Bronchial epithelial cell (primary cell): ENCODE data around the gene SLC9A4. TPM values are rescaled to one million over a fixed set of nuclear protein-coding genes. Genes with fewer than 3 reads are reported as not detected.

ENCODE experiments used
- DNase-seq: peaks from one replicate; pipeline ENCODE4 v3.0.0-alpha.2; 2010; ENCODE audit warnings: low read depth
- FAIRE-seq: peaks from 2 replicates; lab custom pipeline; 2011; peaks lifted over from hg19 to GRCh38; lab: Jason Lieb, UNC
- H3K27me3 ChIP-seq: 2 replicates; pipeline ENCODE4 v1.5.1; 2011; ENCODE audit warnings: low read length; ENCODE audit not compliant: control insufficient read depth, insufficient read depth
- H3K36me3 ChIP-seq: 2 replicates; pipeline ENCODE4 v1.5.1; 2011; ENCODE audit warnings: low read length; ENCODE audit not compliant: control insufficient read depth, insufficient read depth
- H3K4me3 ChIP-seq: 2 replicates; pipeline ENCODE4 v1.5.1; 2011; ENCODE audit warnings: mild to moderate bottlenecking, low read depth, low read length, control low read depth
- CTCF ChIP-seq: IDR thresholded peaks from 2 replicates; pipeline ENCODE4 v1.5.1; 2011; ENCODE audit warnings: mild to moderate bottlenecking, moderate library complexity, low read length, control low read depth, inconsistent platforms; ENCODE audit not compliant: insufficient read depth, severe bottlenecking
- total RNA-seq: library from RNA; depleted of rRNA; stranded (reverse); fragments of >200 nt; gene quantifications from 2 replicates; pipeline ENCODE4 v1.2.1, GENCODE V29; 2014

The SLC9A4 gene
- total RNA-seq, 1 donor from 2014 or later = under 0.01 TPM

DNA sequence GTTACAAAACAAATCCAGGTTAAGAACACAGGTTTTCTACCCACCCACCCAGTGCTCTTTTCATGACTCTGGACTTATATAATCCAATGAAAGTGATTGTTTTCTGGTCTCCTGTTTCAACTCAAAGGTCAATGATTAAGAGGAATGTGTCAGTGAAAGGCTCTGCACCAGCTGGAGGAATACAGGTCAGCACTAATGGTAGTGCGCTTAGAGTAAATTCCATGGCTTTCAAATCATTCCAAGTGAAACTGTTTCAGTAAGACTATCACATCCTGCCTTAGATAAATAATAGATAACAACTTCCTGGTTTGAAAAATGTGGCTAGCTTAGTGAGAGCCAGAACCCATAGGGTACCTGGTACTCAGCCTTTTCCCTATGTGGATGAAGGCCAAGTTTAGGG is 47.8 kb downstream of the SLC9A4 start:
- no peaks in the 10 kb centered on the region for H3K27me3 ChIP-seq
- no peak for TF ChIP-seq CTCF
- no peak overlapping the region for H3K4me3 ChIP-seq
- H3K36me3 ChIP-seq = no peaks in the 10 kb centered on the region
- FAIRE-seq (no peak), DNase-seq (no peak)

GRCh38 chr2:102522162-102522561 is 49.1 kb downstream of the SLC9A4 start:
- FAIRE-seq (no peak), DNase-seq (no peak)
- no peak overlapping the region for H3K4me3 ChIP-seq
- no peak for TF ChIP-seq CTCF
- no peaks in the 10 kb centered on the region for H3K27me3 ChIP-seq
- H3K36me3 ChIP-seq = no peaks in the 10 kb centered on the region

GRCh38 chr2:102522890-102523289 is 49.9 kb downstream of the SLC9A4 start:
- no peak for TF ChIP-seq CTCF
- Histone ChIP-seq H3K4me3 (no peak overlapping the region), H3K27me3 (no peaks in the 10 kb centered on the region), H3K36me3 (no peaks in the 10 kb centered on the region)
- DNase-seq = no peak
- no peak for FAIRE-seq

GRCh38 chr2:102523651-102524050 is 50.6 kb downstream of the SLC9A4 start:
- TF ChIP-seq CTCF = no peak
- FAIRE-seq (no peak), DNase-seq (peak; percentile 41)
- Histone ChIP-seq H3K36me3 (no peaks in the 10 kb centered on the region), H3K27me3 (no peaks in the 10 kb centered on the region), H3K4me3 (no peak overlapping the region)

- FAIRE-seq (no peak), DNase-seq (peak; percentile 32)
- no peaks in the 10 kb centered on the region for H3K27me3 ChIP-seq
- H3K36me3 ChIP-seq = no peaks in the 10 kb centered on the region
- TF ChIP-seq CTCF = no peak
- H3K4me3 ChIP-seq = no peak overlapping the region
Observed at GRCh38 chr2:102527086-102527485, 54.1 kb downstream of the SLC9A4 start.

GRCh38 chr2:102538491-102538890 is 65.5 kb downstream of the SLC9A4 start:
- Histone ChIP-seq H3K27me3 (no peaks in the 10 kb centered on the region), H3K4me3 (no peak overlapping the region), H3K36me3 (no peaks in the 10 kb centered on the region)
- no peak for TF ChIP-seq CTCF
- no peak for DNase-seq
- FAIRE-seq = no peak
